ENCODE results near the gene ZNF618.

ZNF618 gene

DNA sequence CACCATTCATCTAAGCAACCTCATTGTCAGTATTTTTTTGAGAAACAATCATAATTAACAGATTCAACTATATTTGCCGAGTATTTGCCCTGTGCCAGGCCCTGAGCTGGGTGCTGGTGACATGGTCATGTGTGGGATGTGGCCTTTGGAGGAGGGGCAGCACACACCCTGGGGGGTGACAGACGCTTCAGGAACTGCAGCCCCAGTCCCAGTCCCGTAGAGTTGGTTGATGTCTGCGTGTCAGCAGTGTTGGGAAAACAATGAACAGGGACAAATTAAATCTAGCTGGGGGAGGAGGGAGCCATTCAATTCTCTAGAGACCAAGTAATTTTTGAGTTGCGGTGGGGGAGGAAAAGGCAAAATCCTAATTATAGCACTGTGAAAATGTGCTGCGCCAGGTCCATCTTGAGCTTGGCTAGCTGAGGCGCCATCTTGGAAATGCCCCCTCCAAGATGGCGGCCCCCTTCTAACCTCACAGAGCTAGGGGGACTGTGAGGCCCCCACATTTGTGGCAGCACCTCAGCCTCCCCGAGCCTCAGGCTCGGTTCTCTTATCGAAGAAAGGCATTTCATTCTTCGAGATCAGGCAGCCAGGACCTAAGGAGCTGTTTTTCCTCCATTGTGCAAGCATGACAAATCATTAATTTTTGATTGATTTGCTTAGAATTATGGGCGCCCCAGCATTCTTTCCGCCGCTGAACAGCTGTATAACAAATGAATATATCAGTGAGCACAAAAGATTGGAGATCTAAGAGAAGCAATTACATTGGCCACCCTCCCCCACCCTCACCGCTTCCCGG lies 87.8 kb downstream of the ZNF618 start:
- H3K4me2 ChIP-seq (ENCODE audit: insufficient read depth, low read length), result no peak overlapping the region
- H4K20me1 ChIP-seq (ENCODE audit: insufficient read depth, low read length), result no peaks in the 10 kb centered on the region
- H3K27me3 ChIP-seq (ENCODE audit: insufficient read depth, low read length, poor library complexity), result no peaks in the 10 kb centered on the region
- H3K9ac ChIP-seq (ENCODE audit: low read depth, low read length), result no peak overlapping the region
- ATAC-seq (ENCODE audit: insufficient read depth, low read depth), result no peak
- no peaks in the 10 kb centered on the region for H3K4me1 ChIP-seq (ENCODE audit: insufficient read depth, low read length)
- no peak overlapping the region for H2AFZ ChIP-seq (ENCODE audit: low read depth, low read length)
- H3K36me3 ChIP-seq (ENCODE audit: insufficient read depth, low read length), result no peaks in the 10 kb centered on the region
- TF ChIP-seq, protein P1, sequence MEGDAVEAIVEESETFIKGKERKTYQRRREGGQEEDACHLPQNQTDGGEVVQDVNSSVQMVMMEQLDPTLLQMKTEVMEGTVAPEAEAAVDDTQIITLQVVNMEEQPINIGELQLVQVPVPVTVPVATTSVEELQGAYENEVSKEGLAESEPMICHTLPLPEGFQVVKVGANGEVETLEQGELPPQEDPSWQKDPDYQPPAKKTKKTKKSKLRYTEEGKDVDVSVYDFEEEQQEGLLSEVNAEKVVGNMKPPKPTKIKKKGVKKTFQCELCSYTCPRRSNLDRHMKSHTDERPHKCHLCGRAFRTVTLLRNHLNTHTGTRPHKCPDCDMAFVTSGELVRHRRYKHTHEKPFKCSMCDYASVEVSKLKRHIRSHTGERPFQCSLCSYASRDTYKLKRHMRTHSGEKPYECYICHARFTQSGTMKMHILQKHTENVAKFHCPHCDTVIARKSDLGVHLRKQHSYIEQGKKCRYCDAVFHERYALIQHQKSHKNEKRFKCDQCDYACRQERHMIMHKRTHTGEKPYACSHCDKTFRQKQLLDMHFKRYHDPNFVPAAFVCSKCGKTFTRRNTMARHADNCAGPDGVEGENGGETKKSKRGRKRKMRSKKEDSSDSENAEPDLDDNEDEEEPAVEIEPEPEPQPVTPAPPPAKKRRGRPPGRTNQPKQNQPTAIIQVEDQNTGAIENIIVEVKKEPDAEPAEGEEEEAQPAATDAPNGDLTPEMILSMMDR (IDR thresholded peaks at IDR 0.05; ENCODE audit: borderline replicate concordance, extremely low read depth, low read length, poor library complexity, severe bottlenecking), result no peak
- TF ChIP-seq EZH2 (IDR thresholded peaks at IDR 0.05; ENCODE audit: borderline replicate concordance, low read depth, low read length, severe bottlenecking), result no peak
- H3K27ac ChIP-seq (ENCODE audit: low read length), result no peak overlapping the region
- H3K9me3 ChIP-seq (ENCODE audit: insufficient read depth, low read length, severe bottlenecking), result no peaks in the 10 kb centered on the region
- no peak overlapping the region for H3K4me3 ChIP-seq (ENCODE audit: low read depth in 1 of 2, low read length in 2 of 2)
- no peak for DNase-seq
- H3K79me2 ChIP-seq (ENCODE audit: insufficient read depth, low read length), result no peaks in the 10 kb centered on the region

DNA sequence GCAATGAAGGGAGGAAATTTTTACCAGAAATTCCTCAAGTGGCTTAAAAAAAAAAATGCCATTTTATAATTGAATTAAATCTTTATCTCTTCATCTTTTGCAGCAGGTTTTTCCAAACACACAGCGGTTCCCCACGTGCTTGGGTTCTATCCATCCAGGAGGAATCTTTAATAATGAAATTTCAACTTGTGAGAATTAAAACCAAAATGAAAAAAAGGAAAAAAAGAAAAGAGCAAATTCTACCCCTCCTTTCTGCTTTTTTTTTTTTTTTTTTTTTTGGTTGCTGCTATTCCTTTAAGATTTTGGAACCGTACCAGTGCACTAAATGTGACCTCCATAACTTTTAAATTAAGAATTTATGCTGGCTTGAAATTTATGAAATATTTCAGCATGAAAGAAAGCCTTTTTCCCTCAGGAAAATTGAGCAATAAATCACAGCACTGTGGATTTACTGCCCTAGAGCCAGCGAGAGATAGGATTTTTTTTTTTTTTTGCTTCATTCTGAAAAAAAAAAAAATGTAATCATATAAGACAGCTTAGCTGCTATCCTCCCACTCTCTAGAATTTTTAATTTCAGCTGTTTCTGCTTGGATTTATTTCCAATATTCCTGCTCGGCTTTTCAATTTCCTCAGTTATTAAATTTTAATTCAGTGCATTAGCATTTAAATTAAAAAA lies 88.5 kb downstream of the ZNF618 start:
- no peak for TF ChIP-seq EZH2 (IDR thresholded peaks at IDR 0.05; ENCODE audit: borderline replicate concordance, low read depth, low read length, severe bottlenecking)
- TF ChIP-seq, protein P1 (IDR thresholded peaks at IDR 0.05; ENCODE audit: borderline replicate concordance, extremely low read depth, low read length, poor library complexity, severe bottlenecking), result no peak
- H3K4me1 ChIP-seq (ENCODE audit: insufficient read depth, low read length), result no peaks in the 10 kb centered on the region
- no peaks in the 10 kb centered on the region for H3K9me3 ChIP-seq (ENCODE audit: insufficient read depth, low read length, severe bottlenecking)
- DNase-seq, result no peak
- ATAC-seq (ENCODE audit: insufficient read depth, low read depth), result no peak
- H4K20me1 ChIP-seq (ENCODE audit: insufficient read depth, low read length), result no peaks in the 10 kb centered on the region
- no peak overlapping the region for H2AFZ ChIP-seq (ENCODE audit: low read depth, low read length)
- no peak overlapping the region for H3K4me3 ChIP-seq (ENCODE audit: low read depth in 1 of 2, low read length in 2 of 2)
- no peaks in the 10 kb centered on the region for H3K27me3 ChIP-seq (ENCODE audit: insufficient read depth, low read length, poor library complexity)
- H3K27ac ChIP-seq (ENCODE audit: low read length), result no peak overlapping the region
- no peaks in the 10 kb centered on the region for H3K79me2 ChIP-seq (ENCODE audit: insufficient read depth, low read length)
- no peak overlapping the region for H3K4me2 ChIP-seq (ENCODE audit: insufficient read depth, low read length)
- H3K36me3 ChIP-seq (ENCODE audit: insufficient read depth, low read length), result no peaks in the 10 kb centered on the region
- no peak overlapping the region for H3K9ac ChIP-seq (ENCODE audit: low read depth, low read length)

DNA sequence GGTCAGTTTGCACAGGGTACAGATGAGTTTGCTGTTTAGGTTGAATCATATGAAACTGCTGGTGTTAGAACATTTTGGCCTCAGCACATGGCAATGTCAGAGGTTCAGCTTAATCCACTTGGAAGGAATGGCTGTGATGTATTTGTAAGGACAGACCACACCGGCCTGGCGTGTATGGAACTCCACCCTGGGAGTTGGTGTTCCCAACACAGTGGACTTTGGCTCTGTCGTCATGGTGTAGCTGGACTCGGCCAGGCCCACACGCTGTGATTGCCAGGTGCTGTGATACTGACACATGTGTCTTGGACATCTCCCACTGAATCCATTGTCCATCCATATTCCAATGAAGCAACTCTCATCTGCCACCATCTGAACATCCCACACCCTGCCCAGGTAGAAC lies 90.3 kb downstream of the ZNF618 start:
- no peak overlapping the region for H3K4me3 ChIP-seq (ENCODE audit: low read depth in 1 of 2, low read length in 2 of 2)
- H3K79me2 ChIP-seq (ENCODE audit: insufficient read depth, low read length), result no peaks in the 10 kb centered on the region
- ATAC-seq (ENCODE audit: insufficient read depth, low read depth) (no peak), DNase-seq (no peak)
- no peak overlapping the region for H2AFZ ChIP-seq (ENCODE audit: low read depth, low read length)
- no peak overlapping the region for H3K27ac ChIP-seq (ENCODE audit: low read length)
- no peaks in the 10 kb centered on the region for H4K20me1 ChIP-seq (ENCODE audit: insufficient read depth, low read length)
- TF ChIP-seq EZH2 (IDR thresholded peaks at IDR 0.05; ENCODE audit: borderline replicate concordance, low read depth, low read length, severe bottlenecking), result no peak
- TF ChIP-seq, protein P1 (IDR thresholded peaks at IDR 0.05; ENCODE audit: borderline replicate concordance, extremely low read depth, low read length, poor library complexity, severe bottlenecking), result no peak
- H3K4me2 ChIP-seq (ENCODE audit: insufficient read depth, low read length), result no peak overlapping the region
- no peaks in the 10 kb centered on the region for H3K4me1 ChIP-seq (ENCODE audit: insufficient read depth, low read length)
- H3K9me3 ChIP-seq (ENCODE audit: insufficient read depth, low read length, severe bottlenecking), result no peaks in the 10 kb centered on the region
- H3K27me3 ChIP-seq (ENCODE audit: insufficient read depth, low read length, poor library complexity), result no peaks in the 10 kb centered on the region
- no peak overlapping the region for H3K9ac ChIP-seq (ENCODE audit: low read depth, low read length)
- H3K36me3 ChIP-seq (ENCODE audit: insufficient read depth, low read length), result no peaks in the 10 kb centered on the region
